ENCODE measurements around the gene KLHL29.

GRCh38 chr2:23530909-23531276 is 145.9 kb downstream of the KLHL29 start:
- TF ChIP-seq CTCF (IDR thresholded peaks at IDR 0.05) (no peak), POLR2A (IDR thresholded peaks at IDR 0.05) (no peak)

Measured in thyroid gland (tissue), 4 donors.